Transverse colon (tissue), 4 donors: ENCODE data around the gene FKBP5.

Experiments
- CTCF ChIP-seq, 5 experiments: fragments of 200-600 bp in 3 of 5; fragments of 450-650 bp in 2 of 5; sonication (generic) in 3 of 5; IDR thresholded peaks; 1 replicate in 2 of 5; 2 replicates in 3 of 5; pipeline ENCODE4 v1.5.1; 2016 to 2017; ENCODE audit warnings: antibody characterized with exemption in 5 of 5, inconsistent platforms in 3 of 5, mild to moderate bottlenecking in 2 of 5, moderate library complexity in 1 of 5
- POLR2AphosphoS5 ChIP-seq, 3 donors: sonication (generic); formaldehyde crosslinking; IDR thresholded peaks; one replicate each; pipeline ENCODE4 v1.6.1; 2016; ENCODE audit warnings: antibody characterized with exemption in 3 of 3

- no peak for TF ChIP-seq CTCF (IDR thresholded peaks at IDR 0.05)
- TF ChIP-seq POLR2AphosphoS5 (IDR thresholded peaks at IDR 0.05), result no peak
Measured at GRCh38 chr6:35524380-35525020, 164.2 kb downstream of the FKBP5 start.
